Heart left ventricle (tissue), 13 donors: Measurements from ENCODE around the gene HERC4.

Source experiments
- CTCF ChIP-seq, 12 donors: fragments of 200-600 bp; sonication (generic) in 4 of 12; IDR thresholded peaks; one replicate each; pipeline versions ENCODE4 v1.5.0 to v1.8.0; 2018 to 2022; ENCODE audit warnings: antibody characterized with exemption in 12 of 12, mild to moderate bottlenecking in 5 of 12
- POLR2A ChIP-seq, 2 donors: fragments of 450-650 bp; IDR thresholded peaks; one replicate each; pipeline ENCODE4 v1.6.1; 2017; ENCODE audit warnings: antibody characterized with exemption in 2 of 2, mild to moderate bottlenecking in 2 of 2, moderate library complexity in 2 of 2
- donor health status: ischemic (EF 13 %, LVEDD 7.1; RV severe dilation, severe dysfunction).
- donor health status: DM: no; HTN: yes; CAD: no.
- donor health status: DM: no; HTN: no; CAD: no.
- donor health status: ischemic (EF 25% LVEDD 6.9; RV normal size, moderate dysfunction).
- donor health status: ischemic (EF 25% LVEDD 5.7; RV mildly dilated, moderate dysfunction).
- donor health status: ischemic (EF 35%, LVEDD 5.7; RV mildly dilated, moderate dysfunction).
- donor health status: nonischemic (EF 11% LVEDD 7.7; RV severe dilation, severe dysfunction).
- donor health status: DM: yes; HTN: yes; CAD: no.
- donor health status: PGD.
- donor health status: ischemic (EF 29% LVEDD 5.4; RV normal size, mild dysfunction).
- donor health status: nonischemic (EF 23%, LVEDD 6.1; RV moderate dilation, normal function).

DNA sequence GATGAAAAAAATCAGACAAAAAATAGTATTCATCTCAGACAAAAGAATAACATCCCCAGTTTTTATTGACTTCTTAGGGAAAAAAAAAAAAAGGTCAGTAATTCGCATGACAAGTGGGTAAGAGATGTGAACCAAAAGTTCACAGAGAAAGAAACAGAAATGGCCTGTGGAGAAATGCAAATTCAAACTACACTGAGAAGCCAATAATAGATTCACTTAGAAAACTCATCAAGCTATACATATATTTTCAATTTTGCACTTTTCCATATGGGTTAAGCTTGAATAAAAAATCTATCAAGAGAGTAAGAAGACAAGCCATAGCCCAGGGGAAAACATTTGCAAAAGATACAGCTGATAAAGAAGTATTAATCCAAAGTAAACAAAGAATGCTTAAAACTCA is 28.0 kb downstream of the HERC4 start:
- TF ChIP-seq CTCF (IDR thresholded peaks at IDR 0.05) (no peak), POLR2A (IDR thresholded peaks at IDR 0.05) (no peak)
